GM12878 (cell line): ENCODE measurements around the gene MAP2K2. TPM values are rescaled to one million over a fixed set of nuclear protein-coding genes. Genes with fewer than 3 reads are reported as not detected.
A peak's percentile ranks its signal among the peaks of the same experiment; 100 is the strongest.

Experiments used
- CHD2 ChIP-seq: IDR thresholded peaks from 2 replicates; pipeline ENCODE4 v1.6.1; 2011; ENCODE audit warnings: low read depth, low read length, improper control_type of control experiment, borderline replicate concordance
- EGR1 ChIP-seq, 2 experiments: IDR thresholded peaks; 1 replicate in 1 of 2; 2 replicates in 1 of 2; pipeline ENCODE4 v1.6.1; 2011 to 2012; ENCODE audit warnings: low read depth in 2 of 2, low read length in 2 of 2, borderline replicate concordance in 1 of 2, mild to moderate bottlenecking in 1 of 2, moderate library complexity in 1 of 2
- ESRRA ChIP-seq: IDR thresholded peaks from 2 replicates; pipeline ENCODE4 v1.6.1; 2012; ENCODE audit warnings: mild to moderate bottlenecking, low read length, improper control_type of control experiment
- ETV6 ChIP-seq, 2 experiments: fragments of 450-650 bp in 1 of 2; IDR thresholded peaks in 1 of 2; conservative IDR thresholded peaks in 1 of 2; 2 replicates each; pipeline ENCODE4 v1.6.1; 2014; ENCODE audit warnings: antibody characterized with exemption in 1 of 2, borderline replicate concordance in 1 of 2, low read depth in 1 of 2, mild to moderate bottlenecking in 1 of 2, moderate library complexity in 1 of 2
- GATAD2B ChIP-seq: fragments of 450-650 bp; conservative IDR thresholded peaks from 2 replicates; pipeline ENCODE4 v1.6.1; 2017; ENCODE audit warnings: low read depth, mild to moderate bottlenecking, moderate library complexity
- LARP7 ChIP-seq: fragments of 450-650 bp; IDR thresholded peaks from 2 replicates; pipeline ENCODE4 v1.6.1; 2017; ENCODE audit warnings: mild to moderate bottlenecking
- NR2C2 ChIP-seq: IDR thresholded peaks from 2 replicates; pipeline ENCODE4 v1.6.1; 2011; ENCODE audit warnings: borderline replicate concordance, low read depth; ENCODE audit not compliant: control insufficient read depth, insufficient read length
- NR2F1 ChIP-seq: fragments of 450-650 bp; conservative IDR thresholded peaks from 2 replicates; pipeline ENCODE4 v1.6.1; 2017; ENCODE audit warnings: mild to moderate bottlenecking
- RBBP5 ChIP-seq: fragments of 200-600 bp; sonication (generic); conservative IDR thresholded peaks from 2 replicates; pipeline ENCODE4 v1.6.1; 2016
- RCOR1 ChIP-seq: conservative IDR thresholded peaks from 2 replicates; pipeline ENCODE4 v1.6.1; 2012; ENCODE audit warnings: low read depth, low read length, improper control_type of control experiment
- SIX5 ChIP-seq: IDR thresholded peaks from 2 replicates; pipeline ENCODE4 v1.6.1; 2011; ENCODE audit warnings: mild to moderate bottlenecking, low read depth, low read length, moderate library complexity; ENCODE audit not compliant: severe bottlenecking
- SMAD5 ChIP-seq: IDR thresholded peaks from 2 replicates; pipeline ENCODE4 v1.6.1; 2016; ENCODE audit warnings: antibody characterized with exemption, low read depth
- TAF1 ChIP-seq: IDR thresholded peaks from 2 replicates; pipeline ENCODE4 v1.6.1; 2011; ENCODE audit warnings: mild to moderate bottlenecking, low read depth, low read length, borderline replicate concordance
- TCF3 ChIP-seq: IDR thresholded peaks from 2 replicates; pipeline ENCODE4 v1.6.1; 2012; ENCODE audit warnings: low read depth, mild to moderate bottlenecking, low read length, borderline replicate concordance; ENCODE audit not compliant: insufficient read depth
- WRNIP1 ChIP-seq: IDR thresholded peaks from 2 replicates; pipeline ENCODE4 v1.6.1; 2011; ENCODE audit warnings: low read depth, low read length, improper control_type of control experiment, borderline replicate concordance
- ZNF207 ChIP-seq: fragments of 450-650 bp; IDR thresholded peaks from 2 replicates; pipeline ENCODE4 v1.6.1; 2014; ENCODE audit warnings: antibody characterized with exemption, mild to moderate bottlenecking, borderline replicate concordance
- polyA plus RNA-seq, 11 experiments: library from polyadenylated mRNA; depleted of rRNA in 4 of 11; unstranded in 6 of 11; stranded (reverse) in 5 of 11; fragments of >200 nt; fragmentation: Nextera tagmentation in 4 of 11; fragmentation: Illumina TruSeq in 1 of 11; extraction: Ambion mirVana in 4 of 11; extraction: Trizol in 1 of 11; gene quantifications; 1 replicate in 1 of 11; 2 replicates in 10 of 11; pipeline versions ENCODE4 v1.2.1 to v1.2.3, GENCODE V29; 2011 to 2016; ENCODE audit warnings: inconsistent platforms in 2 of 11, missing spikeins in 2 of 11, low read depth in 1 of 11
- total RNA-seq, 4 experiments: library from RNA; depleted of rRNA in 3 of 4; stranded (reverse); fragments of >200 nt in 3 of 4; fragmentation: Illumina TruSeq in 1 of 4; extraction: Trizol in 1 of 4; gene quantifications; 2 replicates each; pipeline versions ENCODE4 v1.2.1 to v1.2.3, GENCODE V29; 2013 to 2021
- TF ChIP-seq, protein P1 (sequence below): fragments of 150-350 bp; IDR thresholded peaks from 2 replicates; pipeline ENCODE4 v1.6.1; 2016; ENCODE audit warnings: low read depth, low read length
- TF ChIP-seq, protein P2 (sequence below): fragments of 450-650 bp; IDR thresholded peaks from 2 replicates; pipeline ENCODE4 v1.6.1; 2017; ENCODE audit warnings: antibody characterized with exemption, mild to moderate bottlenecking, moderate library complexity
- TF ChIP-seq, protein P3 (sequence below): IDR thresholded peaks from 2 replicates; pipeline ENCODE4 v1.6.1; 2012; ENCODE audit warnings: mild to moderate bottlenecking, low read depth, low read length

The MAP2K2 gene
- total and polyA plus RNA-seq, 10 of the 15 experiments (the other 5 are each of a cell fraction or from before 2014, with no cell fraction given) = 1.00 to 210 (median 53.5) TPM

DNA sequence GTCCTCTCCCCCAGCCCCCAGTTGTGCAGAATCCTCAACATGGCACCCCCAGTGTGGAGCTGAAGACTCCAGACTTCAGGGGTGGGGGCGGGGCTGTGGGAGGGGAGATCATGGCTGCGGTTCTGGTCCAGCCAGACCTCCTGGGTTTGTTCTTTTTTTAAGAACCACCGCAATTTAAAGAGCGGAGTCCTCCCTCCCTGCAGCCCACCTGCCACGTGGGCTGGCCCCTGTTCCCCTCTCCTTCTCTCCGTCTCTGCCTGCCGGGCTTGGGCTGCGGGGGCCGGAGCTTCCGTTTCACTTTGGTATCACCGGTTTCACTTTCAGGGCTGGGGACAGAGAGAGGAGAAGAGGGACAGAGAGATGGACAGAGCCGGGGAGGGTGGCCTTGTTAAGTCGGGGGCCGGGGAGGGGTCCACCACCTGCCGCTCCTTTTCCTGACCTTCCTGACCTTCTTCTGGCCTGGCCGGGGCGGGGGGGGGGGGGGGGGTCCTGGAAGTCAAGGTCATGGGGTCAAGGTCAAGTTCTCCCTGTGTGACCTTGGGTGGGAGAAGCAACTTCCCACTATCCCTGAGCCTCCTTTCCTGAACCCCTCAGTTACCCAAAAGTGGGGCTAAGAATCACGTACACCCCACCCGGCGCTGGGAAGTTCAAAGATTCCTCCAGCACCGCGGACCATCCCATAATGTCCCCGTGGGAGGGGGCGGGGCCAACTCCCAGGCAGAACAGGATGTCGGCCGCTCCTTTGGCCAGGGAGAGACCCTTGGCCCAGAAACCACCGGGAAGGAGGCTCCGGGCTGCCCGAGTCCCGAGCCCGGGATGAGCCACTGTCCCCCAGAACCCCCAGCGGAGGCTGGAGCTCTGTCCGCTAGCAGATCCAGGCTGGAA lies 45.9 kb downstream of the MAP2K2 start (continued):
- TF ChIP-seq, protein P1, sequence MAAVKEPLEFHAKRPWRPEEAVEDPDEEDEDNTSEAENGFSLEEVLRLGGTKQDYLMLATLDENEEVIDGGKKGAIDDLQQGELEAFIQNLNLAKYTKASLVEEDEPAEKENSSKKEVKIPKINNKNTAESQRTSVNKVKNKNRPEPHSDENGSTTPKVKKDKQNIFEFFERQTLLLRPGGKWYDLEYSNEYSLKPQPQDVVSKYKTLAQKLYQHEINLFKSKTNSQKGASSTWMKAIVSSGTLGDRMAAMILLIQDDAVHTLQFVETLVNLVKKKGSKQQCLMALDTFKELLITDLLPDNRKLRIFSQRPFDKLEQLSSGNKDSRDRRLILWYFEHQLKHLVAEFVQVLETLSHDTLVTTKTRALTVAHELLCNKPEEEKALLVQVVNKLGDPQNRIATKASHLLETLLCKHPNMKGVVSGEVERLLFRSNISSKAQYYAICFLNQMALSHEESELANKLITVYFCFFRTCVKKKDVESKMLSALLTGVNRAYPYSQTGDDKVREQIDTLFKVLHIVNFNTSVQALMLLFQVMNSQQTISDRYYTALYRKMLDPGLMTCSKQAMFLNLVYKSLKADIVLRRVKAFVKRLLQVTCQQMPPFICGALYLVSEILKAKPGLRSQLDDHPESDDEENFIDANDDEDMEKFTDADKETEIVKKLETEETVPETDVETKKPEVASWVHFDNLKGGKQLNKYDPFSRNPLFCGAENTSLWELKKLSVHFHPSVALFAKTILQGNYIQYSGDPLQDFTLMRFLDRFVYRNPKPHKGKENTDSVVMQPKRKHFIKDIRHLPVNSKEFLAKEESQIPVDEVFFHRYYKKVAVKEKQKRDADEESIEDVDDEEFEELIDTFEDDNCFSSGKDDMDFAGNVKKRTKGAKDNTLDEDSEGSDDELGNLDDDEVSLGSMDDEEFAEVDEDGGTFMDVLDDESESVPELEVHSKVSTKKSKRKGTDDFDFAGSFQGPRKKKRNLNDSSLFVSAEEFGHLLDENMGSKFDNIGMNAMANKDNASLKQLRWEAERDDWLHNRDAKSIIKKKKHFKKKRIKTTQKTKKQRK = no peak
- TF ChIP-seq SIX5 (no peak), RCOR1 (no peak), GATAD2B (no peak; the same call in 1 of the 2 replicates), NR2F1 (peak; percentile 98), TCF3 (no peak), CHD2 (0 out of 2 replicates have a peak, but pooled peaks have one; percentile 27), NR2C2 (no peak), LARP7 (no peak), SMAD5 (no peak), ESRRA (peak; percentile 99), WRNIP1 (no peak), EGR1 (IDR thresholded peaks at IDR 0.05; ENCODE audit: borderline replicate concordance in 1 of 2, low read depth in 2 of 2, low read length in 2 of 2) (peak in 1 of 2 experiments; percentile 94; a peak in 2 of 3 replicates), RBBP5 (no peak), ZNF207 (no peak), ETV6 (conservative IDR thresholded peaks at IDR 0.05 in 1 of 2, IDR thresholded peaks at IDR 0.05 in 1 of 2; ENCODE audit: borderline replicate concordance in 1 of 2, low read depth in 1 of 2) (peak in 1 of 2 experiments; percentile 75; a peak in 1 of 4 replicates), TAF1 (peak; percentile 51; the same call in 1 of the 2 replicates)
- TF ChIP-seq, protein P2, sequence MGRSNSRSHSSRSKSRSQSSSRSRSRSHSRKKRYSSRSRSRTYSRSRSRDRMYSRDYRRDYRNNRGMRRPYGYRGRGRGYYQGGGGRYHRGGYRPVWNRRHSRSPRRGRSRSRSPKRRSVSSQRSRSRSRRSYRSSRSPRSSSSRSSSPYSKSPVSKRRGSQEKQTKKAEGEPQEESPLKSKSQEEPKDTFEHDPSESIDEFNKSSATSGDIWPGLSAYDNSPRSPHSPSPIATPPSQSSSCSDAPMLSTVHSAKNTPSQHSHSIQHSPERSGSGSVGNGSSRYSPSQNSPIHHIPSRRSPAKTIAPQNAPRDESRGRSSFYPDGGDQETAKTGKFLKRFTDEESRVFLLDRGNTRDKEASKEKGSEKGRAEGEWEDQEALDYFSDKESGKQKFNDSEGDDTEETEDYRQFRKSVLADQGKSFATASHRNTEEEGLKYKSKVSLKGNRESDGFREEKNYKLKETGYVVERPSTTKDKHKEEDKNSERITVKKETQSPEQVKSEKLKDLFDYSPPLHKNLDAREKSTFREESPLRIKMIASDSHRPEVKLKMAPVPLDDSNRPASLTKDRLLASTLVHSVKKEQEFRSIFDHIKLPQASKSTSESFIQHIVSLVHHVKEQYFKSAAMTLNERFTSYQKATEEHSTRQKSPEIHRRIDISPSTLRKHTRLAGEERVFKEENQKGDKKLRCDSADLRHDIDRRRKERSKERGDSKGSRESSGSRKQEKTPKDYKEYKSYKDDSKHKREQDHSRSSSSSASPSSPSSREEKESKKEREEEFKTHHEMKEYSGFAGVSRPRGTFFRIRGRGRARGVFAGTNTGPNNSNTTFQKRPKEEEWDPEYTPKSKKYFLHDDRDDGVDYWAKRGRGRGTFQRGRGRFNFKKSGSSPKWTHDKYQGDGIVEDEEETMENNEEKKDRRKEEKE = no peak
- TF ChIP-seq, protein P3, sequence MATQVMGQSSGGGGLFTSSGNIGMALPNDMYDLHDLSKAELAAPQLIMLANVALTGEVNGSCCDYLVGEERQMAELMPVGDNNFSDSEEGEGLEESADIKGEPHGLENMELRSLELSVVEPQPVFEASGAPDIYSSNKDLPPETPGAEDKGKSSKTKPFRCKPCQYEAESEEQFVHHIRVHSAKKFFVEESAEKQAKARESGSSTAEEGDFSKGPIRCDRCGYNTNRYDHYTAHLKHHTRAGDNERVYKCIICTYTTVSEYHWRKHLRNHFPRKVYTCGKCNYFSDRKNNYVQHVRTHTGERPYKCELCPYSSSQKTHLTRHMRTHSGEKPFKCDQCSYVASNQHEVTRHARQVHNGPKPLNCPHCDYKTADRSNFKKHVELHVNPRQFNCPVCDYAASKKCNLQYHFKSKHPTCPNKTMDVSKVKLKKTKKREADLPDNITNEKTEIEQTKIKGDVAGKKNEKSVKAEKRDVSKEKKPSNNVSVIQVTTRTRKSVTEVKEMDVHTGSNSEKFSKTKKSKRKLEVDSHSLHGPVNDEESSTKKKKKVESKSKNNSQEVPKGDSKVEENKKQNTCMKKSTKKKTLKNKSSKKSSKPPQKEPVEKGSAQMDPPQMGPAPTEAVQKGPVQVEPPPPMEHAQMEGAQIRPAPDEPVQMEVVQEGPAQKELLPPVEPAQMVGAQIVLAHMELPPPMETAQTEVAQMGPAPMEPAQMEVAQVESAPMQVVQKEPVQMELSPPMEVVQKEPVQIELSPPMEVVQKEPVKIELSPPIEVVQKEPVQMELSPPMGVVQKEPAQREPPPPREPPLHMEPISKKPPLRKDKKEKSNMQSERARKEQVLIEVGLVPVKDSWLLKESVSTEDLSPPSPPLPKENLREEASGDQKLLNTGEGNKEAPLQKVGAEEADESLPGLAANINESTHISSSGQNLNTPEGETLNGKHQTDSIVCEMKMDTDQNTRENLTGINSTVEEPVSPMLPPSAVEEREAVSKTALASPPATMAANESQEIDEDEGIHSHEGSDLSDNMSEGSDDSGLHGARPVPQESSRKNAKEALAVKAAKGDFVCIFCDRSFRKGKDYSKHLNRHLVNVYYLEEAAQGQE = no peak
